Upper lobe of right lung (tissue), 1 donor: Measurements from ENCODE around the gene PROX1. TPM values are rescaled to one million over a fixed set of nuclear protein-coding genes. Genes with fewer than 3 reads are reported as not detected.

ENCODE experiments used
- ATAC-seq: fragments of 200-7000 bp; cut with Tn5 transposase; one replicate; pipeline ENCODE4 v1.9.1; 2020; ENCODE audit warnings: mild to moderate bottlenecking, moderate library complexity
- DNase-seq: peaks from one replicate; pipeline ENCODE4 v3.0.0-alpha.2; 2020
- H3K27ac ChIP-seq: fragments of 200-600 bp; one replicate; pipeline ENCODE4 v1.8.0; 2022
- H3K27me3 ChIP-seq: fragments of 200-600 bp; one replicate; pipeline ENCODE4 v1.8.0; 2022; ENCODE audit warnings: mild to moderate bottlenecking
- H3K36me3 ChIP-seq: fragments of 200-600 bp; one replicate; pipeline ENCODE4 v1.8.0; 2022
- H3K4me1 ChIP-seq: fragments of 200-600 bp; one replicate; pipeline ENCODE4 v1.8.0; 2022
- H3K4me3 ChIP-seq: fragments of 200-600 bp; one replicate; pipeline ENCODE4 v1.8.0; 2022; ENCODE audit warnings: mild to moderate bottlenecking
- H3K9me3 ChIP-seq: fragments of 200-600 bp; one replicate; pipeline ENCODE4 v1.8.0; 2022
- intact Hi-C: fragments of 100-400 bp; cut with DNase I; formaldehyde crosslinking; loops from one replicate; pipeline ENCODE4 v1.11.0; 2022
- total RNA-seq: library from RNA; stranded (reverse); fragmentation: NEBNext Ultra II Directional; extraction: Animal tissue kit (Norgen Biotek cat#: 25700); gene quantifications from one replicate; pipeline ENCODE4 v1.2.1, GENCODE V29; 2021
- TF ChIP-seq, protein P1 (sequence below): fragments of 200-600 bp; IDR thresholded peaks from one replicate; pipeline ENCODE4 v1.8.0; 2022; ENCODE audit warnings: antibody characterized with exemption
- donor health status: DM: no; HTN: yes; CAD: no; lungs with severe emphysema.

The PROX1 gene
- total RNA-seq, 1 donor from 2014 or later: 14.1 TPM

DNA sequence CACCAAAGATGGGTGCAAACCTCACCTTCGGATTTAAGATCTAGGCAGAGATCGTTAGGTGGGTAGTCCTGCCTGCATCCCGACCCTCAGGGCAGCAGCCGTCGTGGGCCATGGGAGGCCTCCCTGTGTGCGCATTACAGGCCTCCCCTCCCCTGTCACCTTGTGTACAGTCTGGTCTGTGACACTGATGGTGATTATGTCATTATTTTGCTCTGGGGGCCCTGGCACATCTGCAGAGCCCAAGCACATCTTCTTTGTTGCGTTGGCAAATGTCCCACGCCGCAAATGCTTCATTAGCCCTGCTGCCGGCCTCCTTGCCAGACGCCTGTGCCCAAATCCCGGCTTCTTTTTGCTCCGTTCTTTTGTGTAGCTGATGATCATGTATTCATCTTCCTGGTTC lies 31.7 kb downstream of the PROX1 start:
- no peaks in the 10 kb centered on the region for H3K36me3 ChIP-seq
- H3K9me3 ChIP-seq: no peaks in the 10 kb centered on the region
- no peak overlapping the region for H3K4me3 ChIP-seq
- DNase-seq (no peak), ATAC-seq (no peak)
- H3K27ac ChIP-seq: no peak overlapping the region
- no peaks in the 10 kb centered on the region for H3K27me3 ChIP-seq
- no peaks in the 10 kb centered on the region for H3K4me1 ChIP-seq
- intact Hi-C loops: no loop called here
- TF ChIP-seq, protein P1, sequence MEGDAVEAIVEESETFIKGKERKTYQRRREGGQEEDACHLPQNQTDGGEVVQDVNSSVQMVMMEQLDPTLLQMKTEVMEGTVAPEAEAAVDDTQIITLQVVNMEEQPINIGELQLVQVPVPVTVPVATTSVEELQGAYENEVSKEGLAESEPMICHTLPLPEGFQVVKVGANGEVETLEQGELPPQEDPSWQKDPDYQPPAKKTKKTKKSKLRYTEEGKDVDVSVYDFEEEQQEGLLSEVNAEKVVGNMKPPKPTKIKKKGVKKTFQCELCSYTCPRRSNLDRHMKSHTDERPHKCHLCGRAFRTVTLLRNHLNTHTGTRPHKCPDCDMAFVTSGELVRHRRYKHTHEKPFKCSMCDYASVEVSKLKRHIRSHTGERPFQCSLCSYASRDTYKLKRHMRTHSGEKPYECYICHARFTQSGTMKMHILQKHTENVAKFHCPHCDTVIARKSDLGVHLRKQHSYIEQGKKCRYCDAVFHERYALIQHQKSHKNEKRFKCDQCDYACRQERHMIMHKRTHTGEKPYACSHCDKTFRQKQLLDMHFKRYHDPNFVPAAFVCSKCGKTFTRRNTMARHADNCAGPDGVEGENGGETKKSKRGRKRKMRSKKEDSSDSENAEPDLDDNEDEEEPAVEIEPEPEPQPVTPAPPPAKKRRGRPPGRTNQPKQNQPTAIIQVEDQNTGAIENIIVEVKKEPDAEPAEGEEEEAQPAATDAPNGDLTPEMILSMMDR: no peak

DNA sequence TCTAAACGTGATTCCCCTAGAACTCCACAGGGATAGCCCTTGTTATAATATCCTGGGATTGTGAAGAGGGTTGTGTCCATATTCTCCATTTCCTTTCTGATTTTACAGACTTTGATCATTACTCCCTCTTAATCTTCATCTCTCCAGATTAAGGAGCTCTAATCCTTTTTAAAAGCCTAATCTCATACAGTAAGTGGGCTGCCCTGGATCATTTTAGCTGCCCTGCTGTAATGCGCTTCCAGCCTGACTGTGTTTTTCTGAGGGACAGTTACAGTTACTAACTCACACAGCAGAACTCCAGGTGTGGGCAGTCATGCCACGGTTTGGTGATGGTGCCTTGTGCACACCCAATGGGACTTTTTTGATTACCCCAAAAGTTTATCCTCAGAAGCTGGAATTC lies 33.5 kb downstream of the PROX1 start:
- no peak overlapping the region for H3K27ac ChIP-seq
- intact Hi-C loops: no loop called here

DNA sequence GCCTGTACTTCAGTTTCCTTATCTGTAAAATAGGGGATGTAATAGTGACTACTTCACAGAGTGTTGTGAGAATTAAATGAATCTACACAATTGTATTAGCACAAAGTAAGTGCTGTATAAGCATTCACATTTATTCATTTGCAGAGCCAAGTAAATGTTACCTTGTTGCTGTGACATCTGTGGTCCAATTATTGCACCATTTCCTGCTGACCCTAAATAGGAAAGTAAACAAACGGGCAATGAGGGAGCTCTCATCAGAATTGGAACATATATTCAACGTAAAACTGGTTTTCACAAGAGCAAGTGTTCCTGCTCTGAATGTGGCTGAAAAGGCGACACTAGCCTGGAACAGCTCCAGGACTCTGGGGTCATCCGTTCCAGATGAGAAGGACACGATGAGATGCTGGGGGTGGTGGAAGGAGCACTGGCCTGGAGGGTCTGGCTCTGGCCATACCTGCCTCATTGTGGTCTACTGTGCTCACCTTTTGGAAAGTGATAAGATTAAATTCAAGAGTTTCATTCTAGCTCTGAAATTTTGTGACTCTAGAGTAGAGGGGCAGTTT lies 34.5 kb downstream of the PROX1 start:
- H3K27me3 ChIP-seq: no peaks in the 10 kb centered on the region
- no peaks in the 10 kb centered on the region for H3K9me3 ChIP-seq
- H3K36me3 ChIP-seq: no peaks in the 10 kb centered on the region
- no peak for DNase-seq
- H3K27ac ChIP-seq: no peak overlapping the region
- TF ChIP-seq, protein P1: no peak
- H3K4me3 ChIP-seq: no peak overlapping the region
- intact Hi-C loops: no loop called here
- no peaks in the 10 kb centered on the region for H3K4me1 ChIP-seq
- ATAC-seq: no peak

More for the DNA sequence above, 33.5 kb downstream of the PROX1 start:
- no peaks in the 10 kb centered on the region for H3K27me3 ChIP-seq
- H3K4me1 ChIP-seq: no peaks in the 10 kb centered on the region
- H3K9me3 ChIP-seq: no peaks in the 10 kb centered on the region
- no peak overlapping the region for H3K4me3 ChIP-seq
- ATAC-seq (no peak), DNase-seq (no peak)
- TF ChIP-seq, protein P1: no peak
- no peaks in the 10 kb centered on the region for H3K36me3 ChIP-seq

DNA sequence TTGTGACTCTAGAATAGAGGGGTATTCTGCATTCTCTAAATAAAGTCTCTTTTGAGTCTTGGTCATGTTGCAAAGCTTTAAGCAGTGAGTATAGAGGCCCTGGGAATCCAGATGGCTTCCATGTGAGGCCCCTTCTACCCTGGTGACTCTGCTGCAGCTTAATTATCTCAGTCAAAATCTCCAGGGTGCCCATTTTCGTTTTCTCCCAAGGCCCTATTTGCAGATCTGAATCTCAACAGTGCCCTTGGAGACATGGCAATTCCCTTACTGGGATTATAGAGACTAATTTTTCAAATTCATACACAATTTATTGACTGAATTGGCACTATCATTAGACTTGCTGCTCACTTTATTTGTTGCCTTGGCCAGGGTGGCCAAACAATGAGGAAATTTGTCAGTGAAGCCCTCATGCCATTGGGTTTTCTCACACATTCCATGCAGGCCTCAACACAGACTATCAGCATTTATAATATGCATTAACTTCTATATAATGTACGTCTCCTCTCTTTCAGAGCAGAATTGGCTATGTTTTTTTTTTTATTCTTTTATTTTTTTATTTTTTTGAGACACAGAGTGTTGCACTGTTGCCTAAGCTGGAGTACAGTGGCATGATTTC lies 35.1 kb downstream of the PROX1 start:
- Histone ChIP-seq H3K27me3 (no peaks in the 10 kb centered on the region), H3K4me3 (no peak overlapping the region), H3K36me3 (no peaks in the 10 kb centered on the region), H3K27ac (no peak overlapping the region), H3K9me3 (no peaks in the 10 kb centered on the region), H3K4me1 (no peaks in the 10 kb centered on the region)
- intact Hi-C loops: no loop called here
- no peak for DNase-seq
- no peak for ATAC-seq
- TF ChIP-seq, protein P1: no peak

DNA sequence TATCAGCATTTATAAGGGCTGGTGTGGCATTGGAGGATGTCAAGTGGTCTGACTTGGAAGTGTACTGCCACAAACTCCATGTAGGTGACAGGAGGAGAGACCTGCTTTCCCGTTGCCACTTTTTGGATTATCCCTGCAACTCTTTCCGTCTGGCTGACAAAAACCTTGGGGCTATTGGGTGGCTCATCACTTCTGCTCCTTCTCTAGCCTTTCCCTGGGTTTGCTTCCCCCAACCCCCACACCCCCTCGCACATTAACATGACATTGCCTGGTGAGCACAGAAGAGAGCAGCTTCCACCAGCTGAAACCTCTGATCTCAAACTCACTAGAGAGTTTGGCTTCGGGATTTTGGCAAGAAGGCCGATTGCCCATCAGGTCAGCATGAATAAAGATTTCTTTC lies 39.2 kb downstream of the PROX1 start:
- DNase-seq: no peak
- intact Hi-C loops: no loop called here
- no peak overlapping the region for H3K4me3 ChIP-seq

More for the DNA sequence above, 39.2 kb downstream of the PROX1 start:
- Histone ChIP-seq H3K36me3 (no peaks in the 10 kb centered on the region), H3K9me3 (no peaks in the 10 kb centered on the region), H3K4me1 (no peaks in the 10 kb centered on the region), H3K27ac (no peak overlapping the region), H3K27me3 (peaks cover 4% of the 10 kb centered on the region)
- no peak for ATAC-seq
- TF ChIP-seq, protein P1: no peak
